Panc1 (cell line): Measurements from ENCODE around the gene LCE1B. TPM values are rescaled to one million over a fixed set of nuclear protein-coding genes. Genes with fewer than 3 reads are reported as not detected.

ENCODE experiments used
- ATAC-seq: fragments of 200-7000 bp; cut with Tn5 transposase; 2 replicates; pipeline ENCODE4 v1.9.1; 2020; ENCODE audit warnings: mild to moderate bottlenecking, moderate library complexity
- BruUV-seq: library from RNA; stranded (reverse); fragments of 400-500 nt; replicated peaks from 2 replicates; lab custom pipeline; 2021; lab: Mats Ljungman, UMichigan
- CTCF ChIA-PET: fragments of 300-600 bp; sonication (Branson Sonifier 250); formaldehyde crosslinking; loops from one replicate; lab custom pipeline; 2022; ENCODE audit warnings: antibody characterized with exemption; lab: Charles Lee
- POLR2A ChIA-PET: fragments of 300-600 bp; sonication (Branson Sonifier 250); formaldehyde crosslinking; loops from one replicate; lab custom pipeline; 2022; ENCODE audit warnings: antibody characterized with exemption; lab: Charles Lee
- DNase-seq: peaks from one replicate; pipeline ENCODE4 v3.0.0-alpha.2; 2010; ENCODE audit warnings: low read depth, low spot score
- H3K27ac ChIP-seq: 2 replicates; pipeline ENCODE4 v1.5.1; 2011; ENCODE audit warnings: mild to moderate bottlenecking, low read length, inconsistent platforms
- H3K27me3 ChIP-seq: fragments of 200-500 bp; sonication (Bioruptor generic); 2 replicates; pipeline ENCODE4 v1.6.0; 2014; ENCODE audit warnings: low read length, inconsistent platforms; ENCODE audit not compliant: control insufficient read depth, insufficient read depth
- H3K36me3 ChIP-seq: fragments of 200-500 bp; sonication (Bioruptor generic); 2 replicates; pipeline ENCODE4 v1.5.1; 2014; ENCODE audit warnings: inconsistent platforms, mild to moderate bottlenecking, low read length, moderate library complexity; ENCODE audit not compliant: control insufficient read depth, insufficient read depth
- H3K4me1 ChIP-seq: 2 replicates; pipeline ENCODE4 v1.5.1; 2011; ENCODE audit warnings: inconsistent platforms, mild to moderate bottlenecking, low read length, moderate library complexity; ENCODE audit not compliant: control insufficient read depth, insufficient read depth
- H3K4me3 ChIP-seq, 2 experiments: 2 replicates each; pipeline ENCODE4 v1.5.1; 2011 to 2012; ENCODE audit warnings: low read depth in 2 of 2, low read length in 2 of 2, mild to moderate bottlenecking in 2 of 2, inconsistent platforms in 1 of 2, moderate library complexity in 1 of 2
- H3K9me3 ChIP-seq: fragments of 200-500 bp; sonication (Bioruptor generic); 2 replicates; pipeline ENCODE4 v1.5.1; 2014; ENCODE audit warnings: low read depth, mild to moderate bottlenecking, inconsistent platforms, low read length, moderate library complexity; ENCODE audit not compliant: control insufficient read depth, insufficient read depth
- CTCF ChIP-seq: fragments of 450-650 bp; IDR thresholded peaks from 2 replicates; pipeline ENCODE4 v1.5.1; 2017; ENCODE audit warnings: mild to moderate bottlenecking
- POLR2AphosphoS5 ChIP-seq: IDR thresholded peaks from 2 replicates; pipeline ENCODE4 v1.6.1; 2012; ENCODE audit warnings: mild to moderate bottlenecking, low read depth, low read length, moderate library complexity
- SIN3A ChIP-seq: IDR thresholded peaks from 2 replicates; pipeline ENCODE4 v1.6.1; 2012; ENCODE audit warnings: low read depth, mild to moderate bottlenecking, low read length, moderate library complexity, borderline replicate concordance; ENCODE audit not compliant: insufficient read depth
- TCF7L2 ChIP-seq: IDR thresholded peaks from 2 replicates; pipeline ENCODE4 v1.6.1; 2011; ENCODE audit warnings: mild to moderate bottlenecking, low read depth, low read length, inconsistent platforms
- in situ Hi-C: cut with HindIII; loops from 2 replicates; pipeline ENCODE4 v1.10.0; 2016; ENCODE audit warnings: low sequenced_read_pairs, low pct_unique_long_range_greater_than_20kb
- intact Hi-C: fragments of 100-400 bp; cut with micrococcal nuclease; formaldehyde crosslinking; loops from one replicate; pipeline ENCODE4 v1.10.0; 2022; ENCODE audit not compliant: unreplicated experiment
- total RNA-seq: library from RNA; stranded (reverse); gene quantifications from one replicate; pipeline ENCODE4 v1.2.1, GENCODE V29; 2021; ENCODE audit not compliant: unreplicated experiment
- TF ChIP-seq, protein P1 (sequence below), 2 experiments: IDR thresholded peaks; 2 replicates each; pipeline ENCODE4 v1.6.1; 2011 to 2012; ENCODE audit warnings: low read depth in 2 of 2, control low read depth in 1 of 2, low read length in 1 of 2, mild to moderate bottlenecking in 1 of 2, moderate library complexity in 1 of 2; ENCODE audit not compliant: insufficient read depth in 1 of 2

LCE1B gene
- total RNA-seq, 1 experiment from 2014 or later = not detected

DNA sequence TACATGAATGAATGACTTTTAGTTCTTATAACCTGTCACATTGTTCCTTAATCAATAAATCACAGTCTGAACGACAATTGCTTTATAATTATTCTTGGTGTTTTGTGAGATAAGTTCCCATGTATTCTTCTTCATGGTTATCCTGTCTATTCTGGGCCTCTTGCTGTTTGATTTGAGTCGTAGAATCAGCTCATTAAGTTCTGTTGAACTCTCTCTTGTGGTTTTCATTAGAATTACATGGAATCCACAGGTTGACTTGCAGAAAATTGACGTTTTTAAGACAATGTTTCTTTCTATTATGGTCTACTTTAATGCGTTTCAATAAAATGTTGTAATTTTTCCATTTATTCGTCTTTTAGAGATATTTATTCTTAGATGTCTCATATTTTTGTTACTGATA lies 11.5 kb downstream of the LCE1B start:
- Histone ChIP-seq H3K4me3 (no peak overlapping the region), H3K4me1 (no peaks in the 10 kb centered on the region), H3K27ac (no peak overlapping the region), H3K36me3 (no peaks in the 10 kb centered on the region), H3K9me3 (no peaks in the 10 kb centered on the region), H3K27me3 (peaks cover 7% of the 10 kb centered on the region)
- intact Hi-C loops = no loop called here
- TF ChIP-seq POLR2AphosphoS5 (no peak), TCF7L2 (no peak), CTCF (no peak), SIN3A (no peak)
- TF ChIP-seq, protein P1, sequence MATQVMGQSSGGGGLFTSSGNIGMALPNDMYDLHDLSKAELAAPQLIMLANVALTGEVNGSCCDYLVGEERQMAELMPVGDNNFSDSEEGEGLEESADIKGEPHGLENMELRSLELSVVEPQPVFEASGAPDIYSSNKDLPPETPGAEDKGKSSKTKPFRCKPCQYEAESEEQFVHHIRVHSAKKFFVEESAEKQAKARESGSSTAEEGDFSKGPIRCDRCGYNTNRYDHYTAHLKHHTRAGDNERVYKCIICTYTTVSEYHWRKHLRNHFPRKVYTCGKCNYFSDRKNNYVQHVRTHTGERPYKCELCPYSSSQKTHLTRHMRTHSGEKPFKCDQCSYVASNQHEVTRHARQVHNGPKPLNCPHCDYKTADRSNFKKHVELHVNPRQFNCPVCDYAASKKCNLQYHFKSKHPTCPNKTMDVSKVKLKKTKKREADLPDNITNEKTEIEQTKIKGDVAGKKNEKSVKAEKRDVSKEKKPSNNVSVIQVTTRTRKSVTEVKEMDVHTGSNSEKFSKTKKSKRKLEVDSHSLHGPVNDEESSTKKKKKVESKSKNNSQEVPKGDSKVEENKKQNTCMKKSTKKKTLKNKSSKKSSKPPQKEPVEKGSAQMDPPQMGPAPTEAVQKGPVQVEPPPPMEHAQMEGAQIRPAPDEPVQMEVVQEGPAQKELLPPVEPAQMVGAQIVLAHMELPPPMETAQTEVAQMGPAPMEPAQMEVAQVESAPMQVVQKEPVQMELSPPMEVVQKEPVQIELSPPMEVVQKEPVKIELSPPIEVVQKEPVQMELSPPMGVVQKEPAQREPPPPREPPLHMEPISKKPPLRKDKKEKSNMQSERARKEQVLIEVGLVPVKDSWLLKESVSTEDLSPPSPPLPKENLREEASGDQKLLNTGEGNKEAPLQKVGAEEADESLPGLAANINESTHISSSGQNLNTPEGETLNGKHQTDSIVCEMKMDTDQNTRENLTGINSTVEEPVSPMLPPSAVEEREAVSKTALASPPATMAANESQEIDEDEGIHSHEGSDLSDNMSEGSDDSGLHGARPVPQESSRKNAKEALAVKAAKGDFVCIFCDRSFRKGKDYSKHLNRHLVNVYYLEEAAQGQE (IDR thresholded peaks at IDR 0.05; ENCODE audit: insufficient read depth in 1 of 2, low read depth in 2 of 2, low read length in 1 of 2) = no peak
- in situ Hi-C loops = no loop called here
- ChIA-PET CTCF (no interaction called here), POLR2A (no interaction called here)
- no peak for ATAC-seq
- no peak for DNase-seq
- no TSS peak for BruUV-seq

GRCh38 chr1:152824964-152825363 lies 13.2 kb downstream of the LCE1B start:
- Histone ChIP-seq H3K4me1 (no peaks in the 10 kb centered on the region), H3K36me3 (no peaks in the 10 kb centered on the region), H3K27me3 (peaks cover 14% of the 10 kb centered on the region), H3K27ac (no peak overlapping the region), H3K4me3 (no peak overlapping the region), H3K9me3 (no peaks in the 10 kb centered on the region)
- in situ Hi-C loops (no loop called here), intact Hi-C loops (no loop called here)
- ChIA-PET POLR2A (no interaction called here), CTCF (no interaction called here)
- no peak for ATAC-seq
- TF ChIP-seq, protein P1 (IDR thresholded peaks at IDR 0.05; ENCODE audit: insufficient read depth in 1 of 2, low read depth in 2 of 2, low read length in 1 of 2) = no peak
- TF ChIP-seq CTCF (no peak), POLR2AphosphoS5 (no peak), SIN3A (no peak), TCF7L2 (no peak)
- no peak for DNase-seq
- BruUV-seq = no TSS peak
